Activated T-cell treated with anti-CD3 and anti-CD28 coated beads for 24 hours (primary cell): ENCODE data around the gene FRK.

Experiments
- DNase-seq: peaks from one replicate; pipeline ENCODE4 v3.0.0-alpha.2; 2020; ENCODE audit warnings: low read depth

The FRK gene

DNA sequence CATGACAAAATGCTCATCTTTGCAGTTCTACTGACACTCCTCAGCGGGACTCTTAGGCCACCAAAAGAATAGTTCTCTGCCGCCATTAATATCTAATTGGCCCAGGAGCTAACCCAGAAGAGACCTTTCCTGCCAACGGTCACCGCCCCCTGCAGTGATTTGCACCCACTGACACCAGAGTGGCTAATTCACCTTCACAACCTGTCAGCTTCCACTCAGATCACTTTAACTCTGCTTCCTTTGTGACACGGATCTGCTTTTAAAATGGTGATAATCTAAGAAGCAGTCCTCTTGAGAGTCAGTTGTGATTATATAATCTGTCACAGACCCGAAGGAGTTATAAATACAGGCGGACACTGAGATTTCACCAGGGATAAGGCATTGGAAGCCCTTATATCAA is 172.8 kb downstream of the FRK start:
- DNase-seq = no peak

DNA sequence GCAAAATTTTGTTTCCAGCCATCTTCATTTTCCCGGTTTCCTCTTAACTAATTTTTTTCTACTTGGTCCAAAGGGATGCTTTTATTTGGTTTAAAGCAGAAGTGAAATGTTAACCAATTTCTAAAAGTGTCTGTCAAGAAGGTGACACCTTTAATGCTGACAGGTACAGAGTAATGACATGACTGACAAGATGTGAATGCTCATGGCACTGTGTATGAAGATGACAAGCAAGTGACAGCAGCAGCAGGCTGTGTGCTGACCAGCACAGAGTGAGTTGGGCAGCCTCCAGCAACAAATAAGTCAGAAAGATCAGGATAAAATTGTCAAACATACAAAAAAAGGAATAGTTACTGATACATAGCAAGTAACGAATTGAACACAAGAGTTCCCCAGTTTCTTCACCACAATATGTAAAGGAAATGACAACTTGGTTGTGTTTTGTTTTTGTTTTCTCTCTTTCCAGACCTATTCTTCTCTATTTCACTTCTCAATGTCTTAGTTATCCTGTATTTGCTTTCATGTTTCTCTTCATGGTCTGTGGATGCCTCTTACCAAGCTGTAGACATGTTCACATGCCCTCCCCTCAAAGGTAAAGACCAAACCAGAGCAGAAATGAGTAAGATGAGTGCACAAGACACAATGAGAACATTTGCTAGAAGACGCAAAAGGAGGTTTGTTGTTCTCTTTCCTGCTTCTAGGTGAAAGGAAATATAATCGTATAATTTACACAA is 174.9 kb downstream of the FRK start:
- no peak for DNase-seq

DNA sequence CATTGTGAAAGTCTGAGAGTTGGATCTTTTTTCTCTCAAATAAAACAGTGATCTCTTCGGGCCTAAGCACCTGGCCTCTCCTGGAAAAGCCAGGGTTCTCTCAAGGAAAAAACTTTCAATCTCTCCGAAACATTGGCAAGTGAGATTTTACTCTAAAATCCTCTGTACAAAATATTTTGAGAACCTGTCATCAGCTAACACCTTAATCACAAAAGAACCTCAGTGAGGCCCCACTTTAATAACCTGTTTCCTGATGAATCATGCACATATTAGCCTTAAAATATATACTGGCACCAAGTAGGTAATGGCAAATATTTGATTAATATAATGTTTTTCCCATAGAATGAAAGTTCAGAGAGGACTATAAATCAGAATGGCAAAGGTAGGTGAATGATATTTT is 177.9 kb downstream of the FRK start:
- no peak for DNase-seq

DNA sequence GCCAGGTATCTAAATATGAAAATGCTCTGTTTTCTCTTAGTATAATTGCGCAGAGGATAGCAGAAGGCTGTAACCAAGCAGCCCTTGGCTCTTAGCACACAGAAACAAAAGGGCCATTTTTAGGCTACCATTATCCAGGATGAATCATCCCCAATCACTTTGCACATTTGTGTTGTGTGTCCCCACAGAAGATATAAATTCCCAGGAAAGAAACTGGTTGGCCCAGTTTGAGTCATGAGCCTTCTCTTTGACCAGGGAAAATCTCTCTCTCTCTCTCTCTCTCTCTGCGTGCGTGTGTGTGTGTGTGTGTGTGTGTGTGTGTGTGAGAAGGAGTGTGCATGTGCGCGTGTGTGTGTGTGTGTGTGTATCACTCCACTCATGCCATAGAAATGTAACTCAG is 178.5 kb downstream of the FRK start:
- no peak for DNase-seq
